ENCODE results near the gene OXER1.

OXER1 gene

GRCh38 chr2:42793334-42794270, 29.7 kb upstream of the OXER1 start:
- DNase-seq, result no peak

GRCh38 chr2:42792583-42793333, 28.8 kb upstream of the OXER1 start, which contains the start of gene HAAO:
HAAO (minus strand) TSS chr2:42792583; CDS start chr2:42792536, 47 bp downstream.
- DNase-seq, result no peak

- no peak for DNase-seq
Observed at GRCh38 chr2:42792087-42792582, 28.2 kb upstream of the OXER1 start.

DNA sequence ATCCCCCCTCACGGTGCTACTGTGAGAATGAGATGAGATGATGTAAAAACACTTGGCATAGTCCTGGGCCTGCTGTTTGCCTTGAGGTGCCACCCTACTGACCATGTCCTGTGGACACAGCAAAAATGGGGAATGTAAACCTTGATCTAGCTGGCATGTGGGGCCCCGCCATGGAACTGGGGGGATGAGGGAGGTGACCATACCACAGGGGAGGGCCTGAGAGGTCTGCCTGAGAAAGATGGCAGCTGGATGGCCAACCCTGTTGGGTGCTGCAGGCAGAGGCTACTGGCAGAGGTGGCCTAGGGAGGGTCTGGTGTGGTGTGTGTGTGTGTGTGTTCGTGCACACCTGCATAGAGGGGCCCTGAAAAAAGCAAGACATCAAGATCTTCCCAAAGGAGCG, 27.7 kb upstream of the OXER1 start:
- DNase-seq, result no peak

DNA sequence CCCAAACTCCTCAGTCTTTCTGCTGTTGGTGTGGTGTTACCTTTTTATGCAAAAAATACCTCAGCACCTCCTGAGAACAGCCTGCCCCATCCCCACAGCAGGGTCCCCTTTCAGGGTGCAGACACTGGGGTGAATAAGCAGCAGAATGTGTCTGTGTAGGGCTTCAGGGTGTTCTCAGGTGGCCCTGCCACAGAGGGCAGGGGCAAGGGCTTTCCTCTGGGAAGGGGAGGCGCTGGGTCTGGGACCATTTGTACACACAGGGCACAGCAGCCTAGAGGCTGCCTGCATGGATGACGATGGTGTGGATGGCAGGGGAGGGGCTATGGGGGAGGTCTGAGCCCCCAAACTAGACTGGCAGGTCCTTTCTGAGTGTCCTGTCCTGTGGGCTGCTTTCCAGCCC, 25.8 kb upstream of the OXER1 start:
- DNase-seq, result no peak

DNA sequence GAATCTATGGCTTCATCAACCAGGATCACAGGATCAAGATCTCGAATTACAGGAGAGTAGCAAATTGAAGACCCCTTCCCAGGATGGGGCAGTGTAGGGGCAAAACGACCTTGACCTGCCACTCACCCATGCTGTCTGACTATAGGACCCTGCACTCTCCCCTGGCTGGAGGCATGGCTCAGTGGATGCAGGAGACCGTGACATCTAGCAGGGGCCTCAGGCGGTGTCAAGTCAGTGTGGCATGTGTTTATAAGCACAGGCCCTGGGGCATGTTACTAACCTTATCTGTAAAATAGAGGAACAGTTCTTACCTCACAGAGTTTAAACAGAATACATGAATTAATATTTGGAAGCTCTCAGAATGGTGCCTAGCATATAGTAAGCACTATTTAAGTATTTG, 24.9 kb upstream of the OXER1 start:
- DNase-seq, result no peak

- DNase-seq, result no peak
Observed at GRCh38 chr2:42788478-42788793, 24.5 kb upstream of the OXER1 start.

GRCh38 chr2:42787788-42788477, 24.0 kb upstream of the OXER1 start:
- no peak for DNase-seq

DNA sequence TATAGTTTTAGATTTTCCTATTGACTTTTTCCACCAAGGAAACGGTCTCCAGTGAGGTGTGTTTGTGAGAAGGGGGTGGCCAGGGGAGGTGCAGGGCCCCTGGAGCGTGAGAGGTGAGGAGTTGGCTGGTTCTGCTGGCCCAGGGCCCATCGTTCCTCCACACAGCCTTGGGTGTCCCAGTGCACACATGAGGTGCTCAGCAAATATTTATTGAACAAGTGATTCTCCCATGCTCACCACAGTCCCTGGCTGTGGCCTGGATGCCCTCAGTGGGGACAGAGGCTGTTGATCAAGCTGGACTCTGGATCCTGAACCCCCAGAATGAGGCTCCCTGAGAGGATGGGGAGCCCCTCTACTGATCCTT, 23.5 kb upstream of the OXER1 start:
- no peak for DNase-seq

GRCh38 chr2:42786561-42787345, 22.8 kb upstream of the OXER1 start:
- DNase-seq, result no peak

DNA sequence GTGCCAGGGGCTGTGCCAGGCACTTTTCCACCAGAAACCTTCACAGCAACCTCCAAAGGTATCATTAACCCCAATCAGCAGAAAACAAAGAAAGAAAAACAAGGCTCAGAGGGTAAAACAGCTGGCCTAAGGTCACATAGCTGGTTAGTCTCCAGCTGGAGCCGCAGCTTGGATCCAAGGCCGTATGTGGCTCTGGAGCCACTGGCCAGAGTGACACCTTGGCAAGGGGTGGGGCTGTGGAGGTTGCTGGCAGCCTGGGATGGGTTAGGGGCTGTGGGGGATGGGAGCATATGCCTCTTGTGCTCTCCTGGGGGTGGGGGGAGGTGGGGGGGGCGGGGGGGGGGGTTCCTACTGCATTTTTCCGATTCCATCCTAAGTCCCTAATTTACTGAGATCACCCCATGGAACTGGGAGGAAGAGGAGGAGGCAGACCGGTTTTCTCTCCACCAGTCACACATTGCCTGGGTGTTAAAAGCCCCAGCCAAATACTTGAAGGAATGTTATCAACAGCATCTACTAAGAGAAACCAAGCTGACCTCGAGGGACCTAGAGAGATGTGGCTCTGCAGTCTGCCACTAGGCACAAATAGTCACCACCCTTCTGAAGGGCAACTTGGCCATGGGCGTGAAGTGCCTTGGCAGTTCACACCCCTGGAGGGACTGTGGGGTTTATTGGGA, 20.4 kb upstream of the OXER1 start:
- DNase-seq, result no peak

DNA sequence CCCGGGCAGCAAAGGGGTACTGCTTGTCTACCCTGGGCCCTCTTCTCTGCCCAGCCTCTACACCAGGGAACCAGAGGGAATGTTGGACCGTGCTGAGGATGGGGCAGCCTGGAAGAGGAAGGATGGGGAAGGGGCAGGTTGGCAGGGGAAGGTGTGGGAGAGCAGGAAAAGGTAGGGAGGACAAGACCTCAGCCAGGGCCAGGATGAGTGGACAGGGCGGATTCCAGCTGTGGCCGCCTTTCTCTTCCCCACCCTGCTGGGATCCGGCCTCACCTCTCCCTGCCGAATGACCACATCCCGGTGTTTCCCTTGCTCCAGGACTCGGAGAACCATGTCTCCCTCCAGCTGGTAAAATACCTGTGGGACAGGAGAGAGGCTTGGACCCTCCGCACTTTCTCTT, 19.6 kb upstream of the OXER1 start:
- no peak for DNase-seq

DNA sequence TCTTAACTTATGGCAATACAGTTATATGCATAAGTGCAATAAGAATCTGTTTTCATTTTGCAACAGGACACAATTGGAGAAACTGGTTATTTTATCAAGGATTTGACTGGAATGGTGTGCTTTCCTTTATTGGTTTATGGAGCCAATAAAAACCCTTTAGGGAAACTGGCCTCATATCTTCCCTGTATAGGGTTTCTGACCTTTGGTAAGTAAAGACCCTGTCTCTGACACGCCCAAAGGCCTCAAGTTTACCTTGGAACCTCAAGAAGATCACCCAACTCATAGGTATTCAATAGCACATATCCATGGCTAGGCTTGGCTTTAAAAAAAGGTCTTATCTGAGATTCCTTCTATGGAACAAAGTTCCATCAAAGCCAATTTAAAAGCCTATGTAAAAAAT, 17.2 kb upstream of the OXER1 start:
- no peak for DNase-seq

DNA sequence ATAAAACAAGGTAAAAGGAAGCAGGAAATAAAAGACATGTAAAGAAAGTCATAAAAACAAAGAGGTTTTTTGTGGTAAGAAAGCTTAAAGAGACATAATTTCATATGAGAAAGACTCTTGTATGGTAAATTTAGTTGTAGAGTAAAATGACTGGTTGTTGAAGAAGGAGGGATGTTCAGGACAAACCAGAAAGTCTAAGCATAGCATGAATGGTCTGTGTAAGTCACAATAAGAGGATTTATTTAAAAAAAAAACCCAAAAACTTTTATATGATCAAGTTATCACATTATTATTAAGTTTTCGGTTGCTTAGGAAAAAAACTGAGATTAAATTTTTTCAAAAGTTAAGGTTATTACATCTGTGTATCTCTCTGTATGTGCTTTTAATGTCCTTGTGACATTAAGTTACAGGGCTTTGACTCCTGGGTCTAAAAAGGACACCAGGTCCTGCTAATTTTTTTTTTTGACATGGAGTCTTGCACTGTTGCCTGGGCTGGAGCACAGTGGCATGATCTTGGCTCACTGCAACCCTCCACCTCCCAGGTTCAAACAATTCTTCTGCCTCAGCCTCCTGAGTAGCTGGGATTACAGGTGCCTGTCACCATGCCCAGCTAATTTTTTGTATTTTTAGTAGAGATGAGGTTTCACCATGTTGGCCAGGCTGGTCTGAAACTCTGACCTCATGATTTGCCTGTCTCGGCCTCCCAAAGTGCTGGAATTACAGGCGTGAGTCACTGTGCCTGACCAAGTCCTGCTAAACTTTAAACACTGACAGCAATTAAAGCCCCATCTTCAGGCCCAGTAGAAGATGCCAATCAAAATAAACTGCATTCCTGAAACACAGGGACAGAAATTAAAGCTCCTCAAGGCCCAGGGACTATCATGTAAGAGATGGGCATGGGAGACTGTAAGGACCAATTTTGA, 14.2 kb upstream of the OXER1 start:
- no peak for DNase-seq

DNA sequence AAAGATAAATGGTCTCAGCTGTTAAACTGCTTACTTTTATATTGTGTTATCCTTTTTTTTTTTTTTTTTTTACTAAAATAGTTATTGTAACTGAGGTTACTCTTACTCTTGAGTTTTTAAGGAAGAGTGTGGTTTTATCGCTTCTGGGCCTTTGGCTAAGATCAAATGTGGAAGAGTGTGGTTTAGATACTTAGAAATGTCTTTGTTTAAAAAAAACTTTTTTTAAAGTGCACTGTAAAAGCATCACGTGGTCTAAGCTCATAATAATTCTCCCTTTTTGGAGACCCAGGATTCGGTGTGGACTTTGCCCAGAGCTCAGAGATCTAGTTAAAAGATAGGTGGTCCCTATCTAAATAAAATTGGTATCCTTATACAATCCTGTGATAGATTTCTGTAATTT, 11.9 kb upstream of the OXER1 start:
- no peak for DNase-seq

DNA sequence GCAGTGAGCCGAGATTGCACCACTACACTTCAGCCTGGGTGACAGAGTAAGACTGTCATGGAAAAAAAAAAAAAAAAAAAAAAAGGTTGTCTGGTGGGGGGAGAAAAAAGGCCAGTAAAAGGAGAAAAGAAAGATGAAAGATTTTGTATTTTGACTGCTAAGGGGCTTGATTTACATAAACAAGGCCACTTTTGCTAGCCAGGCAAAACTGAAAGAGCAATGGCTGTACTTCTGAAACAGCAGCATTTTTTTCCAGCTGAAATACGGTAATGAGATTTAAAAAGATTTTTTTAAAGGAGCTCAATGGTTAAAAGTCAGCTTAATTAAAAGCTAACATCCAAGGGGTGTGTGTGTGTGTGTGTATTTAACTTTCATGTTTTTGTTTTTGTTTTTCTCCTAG, 11.3 kb upstream of the OXER1 start:
- DNase-seq, result no peak

DNA sequence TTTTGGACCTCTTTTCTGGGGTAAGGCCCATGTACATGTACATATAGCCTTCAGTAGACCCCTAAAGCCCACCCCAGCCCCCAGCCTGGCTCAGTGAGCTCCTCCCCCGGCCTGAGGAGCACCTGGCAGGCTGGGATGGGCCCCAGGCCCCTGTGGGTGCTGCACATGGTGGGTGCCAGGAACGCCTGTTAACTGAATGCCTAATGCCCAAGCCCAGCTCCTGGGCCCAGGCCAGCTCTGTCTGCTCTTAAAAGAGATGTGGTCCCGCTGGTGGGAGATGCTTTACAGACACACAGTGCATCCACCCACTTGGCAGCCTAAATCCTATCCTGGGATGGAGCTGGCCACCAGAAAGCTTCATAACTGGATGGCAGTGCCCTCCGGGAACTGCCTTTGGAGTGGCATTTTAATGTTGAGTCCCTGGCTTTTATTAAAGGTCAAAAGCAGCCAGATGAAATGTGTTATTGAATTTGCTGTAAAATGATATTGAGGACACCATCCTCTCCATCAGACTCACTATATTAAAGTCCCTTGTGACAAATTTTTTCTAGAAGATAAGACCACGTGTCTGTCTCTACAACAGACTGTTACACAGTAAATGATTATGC, 7.7 kb upstream of the OXER1 start:
- DNase-seq, result no peak

DNA sequence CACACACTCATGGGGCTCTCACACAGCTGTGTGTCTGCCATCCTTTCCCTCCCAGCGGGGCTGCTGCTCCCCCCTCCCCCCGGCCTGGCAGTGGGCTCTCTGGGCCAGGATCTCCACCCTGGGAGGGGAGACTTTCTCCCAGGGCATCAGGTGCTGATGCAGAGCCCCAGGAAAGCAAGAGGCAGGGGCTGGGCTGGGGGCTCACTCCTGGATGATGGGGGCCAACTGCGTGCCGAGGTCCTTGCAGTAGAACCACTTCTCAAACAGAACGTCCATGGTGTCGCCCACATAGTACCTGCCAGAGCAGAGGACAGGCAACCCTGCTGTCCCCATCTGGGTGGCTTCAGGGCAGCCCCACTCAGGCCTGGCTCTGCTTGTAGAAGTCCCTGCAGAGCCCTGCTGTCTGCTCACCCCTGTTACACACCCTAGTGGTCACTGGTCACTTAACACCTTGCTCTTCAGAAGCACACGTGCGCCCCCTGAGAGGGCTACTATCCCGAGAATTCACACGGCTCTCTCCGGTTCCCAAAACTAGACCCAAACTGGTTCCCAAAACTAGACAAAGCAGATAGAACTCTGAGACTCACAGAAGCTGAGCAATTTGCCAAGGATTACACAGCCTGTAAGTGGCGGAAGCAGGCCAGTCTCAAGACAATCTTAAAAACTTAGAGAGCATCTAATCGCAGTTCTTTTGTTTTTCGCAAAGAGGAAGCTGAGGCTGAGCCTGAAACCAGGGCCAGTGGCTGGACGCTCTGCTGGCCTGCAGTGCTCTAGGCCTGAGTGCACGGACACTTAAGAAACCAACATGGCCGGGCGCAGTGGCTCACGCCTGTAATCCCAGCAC, 6.6 kb upstream of the OXER1 start:
- DNase-seq, result no peak

GRCh38 chr2:42769583-42770287, 5.8 kb upstream of the OXER1 start:
- DNase-seq, result no peak

Data from NCI-H345 (cell line).